GM10266 (cell line): Measurements from ENCODE around the gene HOXC10.

ENCODE experiments used
- DNase-seq: peaks from one replicate; pipeline ENCODE4 v3.0.0; 2012; ENCODE audit errors: extremely low spot score
- TF ChIP-seq, protein P1 (sequence below): IDR thresholded peaks from 2 replicates; pipeline ENCODE4 v1.5.1; 2012; ENCODE audit warnings: mild to moderate bottlenecking, low read depth; ENCODE audit not compliant: control insufficient read depth, insufficient read depth; ENCODE audit errors: missing control alignments

The HOXC10 gene

DNA sequence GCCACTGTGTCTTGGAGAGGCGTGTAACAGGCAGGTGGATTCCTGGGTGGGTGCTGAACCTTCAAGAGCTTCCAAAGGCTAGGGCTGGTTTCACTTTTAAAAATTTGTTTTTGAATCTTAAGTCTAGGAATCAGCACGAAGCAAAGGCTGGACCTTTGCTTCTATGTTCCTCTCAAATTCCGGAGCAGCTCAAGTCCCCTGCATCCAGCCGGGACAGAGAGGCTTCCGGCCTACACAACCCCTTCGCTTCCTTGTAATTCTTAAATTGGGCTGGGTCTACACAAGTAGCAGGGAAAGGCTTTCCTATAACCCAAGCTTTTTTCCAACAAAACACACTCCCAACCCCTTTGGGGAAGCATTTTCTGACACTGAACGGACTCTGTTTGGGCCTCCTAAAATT is 21.9 kb upstream of the HOXC10 start:
- no peak for DNase-seq
- TF ChIP-seq, protein P1, sequence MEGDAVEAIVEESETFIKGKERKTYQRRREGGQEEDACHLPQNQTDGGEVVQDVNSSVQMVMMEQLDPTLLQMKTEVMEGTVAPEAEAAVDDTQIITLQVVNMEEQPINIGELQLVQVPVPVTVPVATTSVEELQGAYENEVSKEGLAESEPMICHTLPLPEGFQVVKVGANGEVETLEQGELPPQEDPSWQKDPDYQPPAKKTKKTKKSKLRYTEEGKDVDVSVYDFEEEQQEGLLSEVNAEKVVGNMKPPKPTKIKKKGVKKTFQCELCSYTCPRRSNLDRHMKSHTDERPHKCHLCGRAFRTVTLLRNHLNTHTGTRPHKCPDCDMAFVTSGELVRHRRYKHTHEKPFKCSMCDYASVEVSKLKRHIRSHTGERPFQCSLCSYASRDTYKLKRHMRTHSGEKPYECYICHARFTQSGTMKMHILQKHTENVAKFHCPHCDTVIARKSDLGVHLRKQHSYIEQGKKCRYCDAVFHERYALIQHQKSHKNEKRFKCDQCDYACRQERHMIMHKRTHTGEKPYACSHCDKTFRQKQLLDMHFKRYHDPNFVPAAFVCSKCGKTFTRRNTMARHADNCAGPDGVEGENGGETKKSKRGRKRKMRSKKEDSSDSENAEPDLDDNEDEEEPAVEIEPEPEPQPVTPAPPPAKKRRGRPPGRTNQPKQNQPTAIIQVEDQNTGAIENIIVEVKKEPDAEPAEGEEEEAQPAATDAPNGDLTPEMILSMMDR, result no peak

DNA sequence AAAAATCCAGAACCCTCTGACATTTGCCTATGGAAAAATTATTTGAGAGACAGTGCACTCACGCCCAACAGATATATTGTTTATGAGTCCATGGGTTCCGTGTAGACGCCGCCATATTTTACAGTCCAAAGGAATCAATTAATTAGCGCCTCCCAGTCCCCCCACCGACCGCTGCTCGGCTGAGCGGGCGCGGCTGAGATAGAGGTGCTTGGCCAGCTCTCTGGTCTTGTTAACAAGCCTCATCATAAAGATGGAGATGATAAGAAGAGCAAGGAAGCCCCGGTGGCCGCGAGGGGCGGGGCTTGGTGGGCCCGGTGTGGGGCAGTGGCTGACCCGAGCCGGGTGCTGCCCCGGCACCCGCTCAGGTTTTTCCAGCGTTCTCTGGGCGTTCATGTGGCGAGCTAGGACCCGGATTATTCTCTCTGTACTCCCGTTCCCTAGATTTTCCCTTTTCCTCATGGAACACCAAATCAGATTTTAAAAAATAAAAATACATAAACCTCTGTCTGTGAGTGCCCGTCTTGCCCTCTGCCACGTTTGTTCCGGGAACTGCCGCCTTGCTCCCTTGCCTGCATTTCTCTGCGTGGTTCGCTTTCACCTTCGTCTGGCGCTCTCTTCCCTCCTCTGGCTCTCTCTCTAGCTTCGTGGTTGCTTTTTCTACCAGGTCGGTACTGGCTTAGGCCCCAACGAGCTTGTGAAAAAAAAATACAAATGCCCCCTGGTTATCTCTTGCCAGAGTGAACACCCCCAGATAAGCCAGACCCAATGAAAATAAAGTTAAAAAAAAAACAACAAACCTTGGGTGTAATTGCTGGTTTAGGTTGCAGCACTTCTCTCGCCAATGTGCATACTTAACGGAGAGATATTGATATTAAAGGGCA is 21.3 kb upstream of the HOXC10 start:
- TF ChIP-seq, protein P1, result no peak
- no peak for DNase-seq

DNA sequence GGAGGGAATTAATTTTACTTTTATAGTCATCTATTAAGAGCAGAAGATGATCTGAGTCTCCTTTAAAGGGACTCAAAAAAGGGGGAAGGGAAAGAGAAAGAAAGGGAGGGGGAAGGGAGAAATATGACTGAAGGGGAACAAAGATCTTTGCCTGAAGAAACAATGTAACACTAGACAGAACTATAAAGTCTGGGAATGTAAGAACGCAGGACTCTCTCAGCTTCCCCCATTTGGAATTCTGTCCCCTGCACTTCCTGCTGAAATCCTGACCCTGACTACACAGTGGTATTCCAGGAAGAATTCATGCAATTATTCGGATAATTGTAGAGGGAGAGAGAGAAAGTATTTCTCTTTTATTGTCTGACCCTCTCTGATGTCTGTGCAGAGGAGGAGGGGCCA is 20.6 kb upstream of the HOXC10 start:
- TF ChIP-seq, protein P1, result no peak
- DNase-seq, result no peak

DNA sequence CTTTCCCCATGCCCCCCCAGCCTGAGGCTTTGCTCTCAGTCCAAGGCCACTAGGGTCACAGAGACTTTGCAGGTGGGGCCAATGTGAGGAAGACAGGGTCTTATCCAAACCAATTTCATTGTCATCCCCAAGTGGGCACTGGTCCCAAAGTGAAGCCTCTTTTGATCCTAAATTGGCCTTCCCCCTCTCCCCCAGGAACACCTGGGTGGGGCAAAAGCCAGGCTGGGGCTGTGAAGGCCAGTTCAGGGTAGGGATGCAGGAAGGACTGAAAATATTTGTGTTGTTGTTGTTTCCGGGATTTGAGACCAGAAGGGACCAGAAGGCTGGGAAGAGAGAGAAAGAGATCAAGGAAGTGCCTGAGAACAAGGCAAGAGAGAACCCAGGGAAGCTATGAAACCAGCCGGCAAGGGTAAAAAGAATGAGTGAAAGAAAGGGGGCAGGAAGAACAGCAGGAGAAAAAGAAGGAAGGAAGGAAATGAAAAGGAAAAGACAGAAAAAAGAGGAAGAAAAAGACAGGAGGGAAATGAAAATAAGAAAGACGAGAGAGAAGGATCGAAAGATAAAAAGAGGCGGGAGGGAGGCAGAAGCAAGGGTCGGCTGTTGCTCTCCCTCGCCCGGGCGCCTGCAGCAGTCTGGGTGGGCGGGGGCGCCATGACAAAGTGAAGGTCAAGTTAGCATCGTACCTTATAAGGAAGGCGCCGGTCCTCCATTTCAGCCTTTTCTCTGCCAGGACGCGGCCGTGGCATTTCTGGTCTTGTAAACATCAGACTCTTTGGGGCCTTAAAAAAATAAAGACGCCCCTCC is 19.5 kb upstream of the HOXC10 start:
- TF ChIP-seq, protein P1, result no peak
- no peak for DNase-seq

DNA sequence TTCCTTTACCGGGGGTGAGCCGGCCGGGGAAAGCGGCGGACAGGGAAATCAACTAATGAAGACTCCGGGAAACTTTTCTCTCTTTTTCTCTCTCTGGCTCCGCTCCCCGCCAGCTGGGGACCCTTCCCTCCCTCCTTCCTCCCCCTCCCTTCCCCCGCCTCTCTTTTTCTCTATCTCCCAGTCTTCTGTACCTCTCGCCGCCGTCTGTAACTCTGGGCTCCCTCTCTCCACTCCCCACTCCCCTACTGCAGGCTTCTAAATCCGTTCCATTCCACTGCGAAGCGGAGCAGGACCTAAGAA is 18.9 kb upstream of the HOXC10 start:
- DNase-seq, result no peak
- TF ChIP-seq, protein P1, result no peak

DNA sequence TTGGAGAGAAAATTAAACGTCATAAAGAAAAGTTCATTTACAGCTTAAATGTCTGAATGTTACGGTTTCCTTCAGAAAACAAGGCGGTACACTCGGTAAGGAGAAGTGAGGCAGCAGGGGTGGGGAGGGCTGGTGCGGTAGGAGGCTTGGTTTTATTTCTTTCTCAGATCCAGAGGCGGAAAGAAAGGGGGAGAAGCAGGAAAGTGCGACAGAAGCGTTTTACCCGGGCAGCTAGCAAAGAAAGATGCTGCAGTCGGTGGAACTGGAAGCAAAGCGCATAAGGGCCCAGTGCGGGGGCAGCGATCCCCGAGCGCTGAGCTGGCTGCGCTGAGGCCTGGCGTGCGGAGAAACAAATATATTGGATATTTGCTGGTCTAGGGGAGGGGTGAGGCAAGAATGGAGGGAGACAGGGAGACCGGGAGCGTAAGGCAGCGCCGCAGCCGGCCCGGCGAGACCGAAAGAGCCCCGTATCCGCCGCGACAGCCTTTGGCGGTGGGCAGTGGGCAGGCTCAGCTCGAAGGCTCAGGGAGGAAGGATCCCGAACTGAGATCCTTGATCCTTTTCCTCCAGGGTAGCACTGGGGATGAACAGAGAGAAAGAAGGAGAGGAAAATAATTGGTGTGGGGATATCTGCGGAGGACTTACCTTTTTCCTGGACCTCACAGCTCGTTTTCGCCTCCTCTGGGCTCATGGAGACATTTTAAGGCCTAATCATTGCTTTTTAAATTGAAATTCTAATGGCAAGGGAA is 18.4 kb upstream of the HOXC10 start:
- TF ChIP-seq, protein P1, result no peak

More for the DNA sequence above, 18.4 kb upstream of the HOXC10 start:
- DNase-seq, result no peak
